UCSD-AML1 (cell line): ENCODE measurements around the gene ZNF791.
A peak's percentile ranks its signal among the peaks of the same experiment; 100 is the strongest.
"Not testable (repeated sequence)": the region's sequence is repeated elsewhere in the genome, so short reads cannot be mapped to it uniquely, and the experiment has no call there.

ENCODE experiments used
- DNase-seq: peaks from one replicate; lab custom pipeline; 2025; ENCODE audit not compliant: unreplicated experiment; lab: John Stamatoyannopoulos, UW

ZNF791 gene

DNA sequence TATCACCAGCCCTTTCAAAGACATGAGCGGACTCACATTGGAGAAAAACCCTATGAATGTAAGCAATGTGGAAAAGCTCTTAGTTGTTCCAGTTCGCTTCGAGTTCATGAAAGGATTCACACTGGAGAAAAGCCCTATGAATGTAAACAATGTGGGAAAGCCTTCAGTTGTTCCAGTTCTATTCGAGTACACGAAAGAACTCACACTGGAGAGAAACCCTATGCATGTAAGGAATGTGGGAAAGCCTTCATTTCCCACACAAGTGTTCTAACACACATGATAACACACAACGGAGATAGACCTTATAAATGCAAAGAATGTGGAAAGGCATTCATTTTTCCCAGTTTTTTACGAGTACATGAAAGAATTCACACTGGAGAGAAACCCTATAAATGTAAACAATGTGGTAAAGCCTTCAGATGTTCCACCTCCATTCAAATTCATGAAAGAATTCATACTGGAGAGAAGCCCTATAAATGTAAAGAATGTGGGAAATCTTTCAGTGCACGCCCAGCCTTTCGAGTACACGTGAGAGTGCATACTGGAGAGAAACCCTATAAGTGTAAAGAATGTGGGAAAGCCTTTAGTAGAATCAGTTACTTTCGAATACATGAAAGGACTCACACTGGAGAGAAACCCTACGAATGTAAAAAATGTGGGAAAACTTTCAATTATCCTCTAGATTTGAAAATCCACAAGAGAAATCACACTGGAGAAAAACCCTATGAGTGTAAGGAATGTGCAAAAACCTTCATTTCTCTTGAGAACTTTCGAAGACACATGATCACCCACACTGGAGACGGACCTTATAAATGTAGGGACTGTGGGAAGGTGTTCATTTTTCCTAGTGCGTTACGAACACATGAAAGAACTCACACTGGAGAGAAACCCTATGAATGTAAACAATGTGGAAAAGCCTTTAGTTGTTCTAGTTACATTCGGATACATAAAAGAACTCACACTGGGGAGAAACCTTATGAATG is 17.6 kb downstream of the ZNF791 start:
- no peak for DNase-seq

DNA sequence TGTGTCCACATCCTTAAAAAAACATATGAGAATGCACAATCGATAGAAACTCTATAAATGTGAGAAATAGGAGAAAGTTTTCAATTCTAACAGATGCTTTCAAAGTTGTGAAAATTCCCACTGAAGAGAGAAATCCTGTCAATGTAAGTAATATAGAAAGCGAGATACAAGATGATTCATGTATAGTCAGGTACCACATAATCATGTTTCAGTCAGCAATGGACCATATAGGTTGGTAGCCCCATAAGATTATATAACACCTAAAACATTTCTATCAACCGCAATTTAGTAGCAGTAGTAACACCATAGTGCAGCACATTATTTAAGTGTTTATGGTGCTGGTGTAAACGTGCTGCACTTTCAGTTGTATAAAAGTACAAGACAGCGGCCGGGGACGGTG is 18.5 kb downstream of the ZNF791 start:
- no peak for DNase-seq

GRCh38 chr19:12636631-12637030 is 25.9 kb downstream of the ZNF791 start:
- no peak for DNase-seq

GRCh38 chr19:12638611-12639182 is 28.0 kb downstream of the ZNF791 start:
- DNase-seq: no peak

GRCh38 chr19:12639901-12640613 is 29.3 kb downstream of the ZNF791 start:
- peak; percentile 67 for DNase-seq

DNA sequence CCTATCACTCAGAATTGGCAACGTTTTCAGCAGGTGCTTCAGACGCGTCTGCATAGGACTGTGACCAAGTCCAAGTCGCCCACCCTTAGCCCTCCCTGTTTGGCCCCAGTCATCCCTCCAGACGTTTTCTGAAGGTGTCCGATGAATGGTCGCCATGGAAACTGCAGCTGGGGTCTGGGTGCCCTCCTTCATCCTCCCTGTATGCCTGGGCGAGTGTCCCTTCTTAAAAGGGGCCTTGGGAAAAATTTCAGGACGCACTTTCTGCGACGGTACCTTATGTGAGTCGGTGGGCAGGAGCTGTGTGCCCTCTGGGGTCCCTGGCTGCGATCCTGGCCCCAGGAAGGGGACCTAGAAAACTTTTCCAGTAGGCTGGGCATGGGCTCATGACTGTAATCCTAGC is 30.7 kb downstream of the ZNF791 start:
- no peak for DNase-seq

DNA sequence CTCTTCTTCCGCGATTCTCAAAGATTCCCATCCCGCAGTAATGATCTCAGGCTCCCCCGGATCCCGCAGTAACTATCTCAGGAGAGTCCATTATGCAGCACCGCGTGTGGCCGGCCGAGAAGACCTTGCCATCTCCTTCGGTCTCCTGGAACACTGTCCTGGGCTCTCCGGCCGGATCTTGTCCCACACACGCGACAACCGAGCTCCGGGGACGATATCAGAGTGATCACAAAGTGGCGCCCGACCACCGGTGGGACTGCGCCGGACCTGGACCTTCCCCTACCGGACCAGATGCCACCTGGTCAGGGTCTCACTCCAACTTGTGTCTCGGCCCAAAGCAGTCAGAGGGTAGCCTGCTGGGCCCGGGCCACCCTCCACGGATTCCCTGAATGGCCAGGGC is 31.8 kb downstream of the ZNF791 start:
- DNase-seq: no peak

GRCh38 chr19:12643716-12644115 is 33.0 kb downstream of the ZNF791 start:
- not testable (repeated sequence) for DNase-seq

DNA sequence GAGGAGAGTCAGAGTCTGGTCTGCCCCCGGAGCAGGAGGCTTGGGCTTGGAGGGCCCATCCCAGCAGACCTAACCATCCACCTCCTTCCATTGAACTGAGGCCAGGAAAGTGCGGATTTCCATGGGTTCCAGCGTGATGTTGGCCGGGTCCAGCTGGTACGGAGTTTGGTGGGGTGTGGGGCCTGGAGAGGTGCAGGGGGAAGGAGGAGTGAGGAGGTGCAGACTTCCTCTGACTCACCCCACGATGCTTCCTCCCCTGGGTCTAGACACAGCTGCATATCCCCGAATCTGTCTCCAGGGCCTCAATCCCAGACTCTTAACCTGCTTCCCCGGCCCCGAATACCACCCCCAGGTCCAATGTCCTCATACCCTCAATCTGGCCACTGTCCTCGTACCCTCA is 35.8 kb downstream of the ZNF791 start:
- no peak for DNase-seq

- no peak for DNase-seq
Observed at GRCh38 chr19:12647047-12647446, 36.3 kb downstream of the ZNF791 start.

DNA sequence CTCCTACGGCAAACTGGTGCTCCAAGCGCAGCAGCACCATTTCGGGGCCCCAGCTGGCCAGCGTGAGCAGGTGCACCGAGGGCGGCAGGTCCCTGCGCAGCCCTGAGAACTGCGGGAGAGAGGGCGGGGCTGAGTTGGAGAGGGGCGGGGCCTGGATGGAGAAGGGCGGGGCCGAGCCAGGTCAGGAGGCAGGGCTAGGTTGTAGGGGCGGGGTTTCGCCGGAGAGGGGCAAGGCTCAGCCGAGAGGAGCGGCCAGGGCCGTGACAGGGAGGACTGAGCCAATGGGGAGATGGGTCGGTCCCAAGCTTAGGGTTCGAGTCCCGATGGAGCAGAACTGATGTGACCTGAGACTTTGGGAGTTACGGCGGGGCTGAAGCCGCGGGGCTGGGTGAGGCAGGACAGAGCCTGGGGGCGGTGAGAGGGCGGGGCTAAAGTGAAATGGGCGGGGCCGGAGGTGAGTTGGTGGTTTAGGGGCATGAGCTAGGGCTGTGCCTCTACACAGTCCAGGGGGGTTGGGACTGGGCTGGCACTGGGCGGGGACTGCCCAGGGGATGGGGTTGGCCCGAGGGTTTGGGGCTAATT is 36.9 kb downstream of the ZNF791 start:
- DNase-seq: no peak

GRCh38 chr19:12648088-12648487 is 37.4 kb downstream of the ZNF791 start:
- no peak for DNase-seq

GRCh38 chr19:12649941-12650340 is 39.2 kb downstream of the ZNF791 start:
- DNase-seq: no peak

GRCh38 chr19:12652219-12652618 is 41.5 kb downstream of the ZNF791 start:
- no peak for DNase-seq

GRCh38 chr19:12655546-12655945 is 44.8 kb downstream of the ZNF791 start:
- no peak for DNase-seq

DNA sequence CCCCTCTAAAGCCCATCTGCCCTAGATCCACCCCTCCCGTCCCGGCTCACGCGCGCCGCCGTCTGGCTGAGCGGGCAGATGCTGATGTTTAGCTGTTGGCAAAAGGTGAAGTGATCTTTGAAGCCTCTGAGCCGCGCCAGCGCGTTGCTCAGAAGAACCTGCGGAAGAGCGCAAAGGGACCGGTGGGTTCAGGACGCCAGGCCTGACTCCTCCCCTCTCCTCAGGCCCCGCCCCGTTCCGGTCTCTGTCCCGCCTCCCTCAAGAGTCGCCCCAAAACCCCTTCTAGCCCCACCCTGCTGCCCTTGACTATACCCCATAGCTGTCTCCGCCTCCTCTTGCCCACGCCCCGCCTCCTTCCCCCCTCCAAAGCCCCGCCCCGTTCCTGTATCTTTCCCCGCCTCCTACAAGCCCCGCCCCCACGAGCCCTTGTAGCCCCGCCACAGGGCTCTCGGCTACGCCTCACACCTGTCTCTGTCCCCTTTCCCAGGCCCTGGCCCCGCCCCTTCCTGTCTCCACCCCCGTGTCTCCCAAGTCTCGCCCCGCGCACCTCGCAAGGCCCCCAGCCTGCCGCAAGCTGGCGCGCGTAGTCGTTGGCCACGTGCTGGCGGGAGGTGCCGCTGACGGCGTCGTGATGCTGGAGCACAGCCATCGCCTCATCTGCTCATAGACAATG is 46.3 kb downstream of the ZNF791 start:
- DNase-seq: no peak

DNA sequence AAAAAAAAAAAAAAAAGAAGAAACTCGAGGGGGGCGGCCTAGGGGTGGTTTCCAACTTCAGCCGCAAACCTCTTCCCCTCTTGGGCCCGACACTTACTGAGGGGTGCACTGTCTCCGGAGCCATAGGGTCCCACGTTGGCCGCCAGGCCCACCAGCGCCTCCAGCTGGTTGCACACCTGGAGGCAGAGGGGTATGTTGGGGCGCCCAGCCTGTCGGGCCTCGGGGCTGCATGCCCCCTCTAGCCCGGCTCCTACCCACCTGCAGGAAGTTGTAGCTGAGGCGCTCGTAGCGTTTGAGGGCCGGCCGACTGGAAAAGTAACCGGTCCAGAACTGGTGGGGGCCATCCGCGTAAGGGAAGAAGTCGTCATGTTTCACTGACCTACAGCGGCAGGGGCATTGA is 47.2 kb downstream of the ZNF791 start:
- DNase-seq: no peak

DNA sequence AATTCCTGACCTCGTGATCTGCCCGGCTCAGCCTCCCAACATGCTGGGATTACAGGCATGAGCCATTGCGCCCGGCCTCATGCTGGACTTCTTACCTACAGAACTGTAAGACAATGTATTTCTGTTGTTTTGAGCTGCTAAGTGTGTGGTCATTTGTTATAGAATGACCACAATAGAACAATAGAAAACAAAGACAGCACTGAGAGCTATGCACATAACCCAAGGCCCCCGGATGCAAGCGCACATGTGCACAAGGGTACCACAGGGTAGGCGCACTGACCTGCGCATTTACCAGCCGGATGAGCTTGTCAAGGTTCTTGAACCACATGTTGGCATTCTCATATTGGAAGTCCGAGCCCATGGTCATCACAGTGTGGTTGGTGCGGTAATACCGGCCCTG is 50.3 kb downstream of the ZNF791 start:
- DNase-seq: no peak

GRCh38 chr19:12664406-12665280 is 53.9 kb downstream of the ZNF791 start:
- DNase-seq: no peak

DNA sequence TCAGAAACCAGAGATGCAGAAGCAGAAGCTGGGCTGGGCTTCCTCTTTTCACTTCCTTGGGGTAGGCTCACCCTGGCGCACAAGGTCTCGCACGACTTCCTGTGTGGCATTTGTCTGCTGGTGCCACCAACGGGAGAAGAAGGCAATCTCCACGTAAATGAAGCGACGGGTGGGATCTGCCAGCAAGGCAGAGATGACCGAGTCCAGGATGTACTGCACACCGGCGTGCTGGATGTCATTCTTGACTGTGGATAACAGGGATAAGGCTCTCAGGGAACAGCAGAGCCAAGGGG is 54.5 kb downstream of the ZNF791 start:
- DNase-seq: peak; percentile 75
